MG63 (cell line): ENCODE measurements around the gene SLC4A2. TPM values are rescaled to one million over a fixed set of nuclear protein-coding genes. Genes with fewer than 3 reads are reported as not detected.

Experiments used
- DNase-seq: peaks from one replicate; pipeline ENCODE4 v3.0.0-alpha.2; 2020
- H3K27me3 ChIP-seq: fragments of 250-450 bp; sonication (Bioruptor Pico); 2 replicates; pipeline ENCODE4 v1.5.1; 2020; ENCODE audit warnings: mild to moderate bottlenecking, moderate library complexity
- H3K36me3 ChIP-seq: fragments of 250-450 bp; sonication (Bioruptor Pico); 2 replicates; pipeline ENCODE4 v1.5.1; 2020; ENCODE audit warnings: mild to moderate bottlenecking, moderate library complexity
- H3K4me3 ChIP-seq: fragments of 250-450 bp; sonication (Bioruptor Pico); 2 replicates; pipeline ENCODE4 v1.5.1; 2020; ENCODE audit warnings: mild to moderate bottlenecking, moderate library complexity
- H3K9me3 ChIP-seq: fragments of 250-450 bp; sonication (Bioruptor Pico); 2 replicates; pipeline ENCODE4 v1.5.1; 2020; ENCODE audit warnings: mild to moderate bottlenecking, moderate library complexity
- total RNA-seq: library from RNA; depleted of rRNA; stranded (reverse); fragments of >200 nt; shearing (Covaris generic); gene quantifications from 2 replicates; pipeline ENCODE4 v1.2.3, GENCODE V29; 2014; ENCODE audit warnings: low replicate concordance

The SLC4A2 gene
- total RNA-seq, 1 experiment from 2014 or later, result 81.5 TPM

- peak within 1 kb of the TSS; percentile 89 for H3K4me3 ChIP-seq
- H3K36me3 ChIP-seq, result peaks cover 11% of the 10 kb centered on the region
- no peaks in the 10 kb centered on the region for H3K9me3 ChIP-seq
- DNase-seq, result peak; percentile 87
- H3K27me3 ChIP-seq, result no peaks in the 10 kb centered on the region
Measured at GRCh38 chr7:151080522-151081169, 21.3 kb downstream of the SLC4A2 start, which contains the start of gene FASTK. Gene FASTK (minus strand): TSS chr7:151080809. CDS start chr7:151080766, 43 bp downstream.

- H3K9me3 ChIP-seq, result no peaks in the 10 kb centered on the region
- peak overlapping the region; percentile 89 for H3K4me3 ChIP-seq
- no peaks in the 10 kb centered on the region for H3K27me3 ChIP-seq
- peaks cover 11% of the 10 kb centered on the region for H3K36me3 ChIP-seq
- DNase-seq, result peak; percentile 53
Measured at GRCh38 chr7:151081170-151082101, 22.0 kb downstream of the SLC4A2 start.

- Histone ChIP-seq H3K27me3 (no peaks in the 10 kb centered on the region), H3K36me3 (peaks cover 11% of the 10 kb centered on the region), H3K4me3 (peak overlapping the region; percentile 89), H3K9me3 (no peaks in the 10 kb centered on the region)
- no peak for DNase-seq
Measured at GRCh38 chr7:151082141-151083070, 23.0 kb downstream of the SLC4A2 start.

GRCh38 chr7:151083071-151083823 is 23.9 kb downstream of the SLC4A2 start, which contains the start of gene TMUB1:
Gene TMUB1 (minus strand): TSS chr7:151083493. CDS start chr7:151082563, 930 bp downstream.
- Histone ChIP-seq H3K36me3 (peaks cover 11% of the 10 kb centered on the region), H3K4me3 (peak within 1 kb of the TSS; percentile 89), H3K9me3 (no peaks in the 10 kb centered on the region), H3K27me3 (no peaks in the 10 kb centered on the region)
- DNase-seq, result peak; percentile 70

- no peaks in the 10 kb centered on the region for H3K27me3 ChIP-seq
- DNase-seq, result no peak
Measured at GRCh38 chr7:151083824-151084160, 24.4 kb downstream of the SLC4A2 start.

GRCh38 chr7:151085329-151085690 is 25.9 kb downstream of the SLC4A2 start:
- Histone ChIP-seq H3K4me3 (peak overlapping the region; percentile 52), H3K36me3 (peaks cover 12% of the 10 kb centered on the region), H3K27me3 (no peaks in the 10 kb centered on the region), H3K9me3 (no peaks in the 10 kb centered on the region)
- DNase-seq, result no peak

More at GRCh38 chr7:151083824-151084160, 24.4 kb downstream of the SLC4A2 start:
- Histone ChIP-seq H3K9me3 (no peaks in the 10 kb centered on the region), H3K36me3 (peaks cover 12% of the 10 kb centered on the region), H3K4me3 (peak overlapping the region; percentile 89)

- DNase-seq, result peak; percentile 87
- H3K36me3 ChIP-seq, result peaks cover 9% of the 10 kb centered on the region
- H3K4me3 ChIP-seq, result peak within 1 kb of the TSS; percentile 73
- no peaks in the 10 kb centered on the region for H3K27me3 ChIP-seq
- no peaks in the 10 kb centered on the region for H3K9me3 ChIP-seq
Measured at GRCh38 chr7:151085691-151086620, 26.6 kb downstream of the SLC4A2 start, which contains the start of gene AGAP3. Gene AGAP3 (plus strand): TSS chr7:151086475. CDS start chr7:151086742, 267 bp downstream.

- DNase-seq, result peak; percentile 11
- peak overlapping the region; percentile 73 for H3K4me3 ChIP-seq
Measured at GRCh38 chr7:151086802-151087244, 27.4 kb downstream of the SLC4A2 start.

GRCh38 chr7:151087245-151088018 is 28.0 kb downstream of the SLC4A2 start:
- Histone ChIP-seq H3K4me3 (peak overlapping the region; percentile 73), H3K27me3 (no peaks in the 10 kb centered on the region), H3K9me3 (no peaks in the 10 kb centered on the region), H3K36me3 (peaks cover 8% of the 10 kb centered on the region)
- peak; percentile 43 for DNase-seq

More at GRCh38 chr7:151086802-151087244, 27.4 kb downstream of the SLC4A2 start:
- Histone ChIP-seq H3K36me3 (peaks cover 9% of the 10 kb centered on the region), H3K9me3 (no peaks in the 10 kb centered on the region), H3K27me3 (no peaks in the 10 kb centered on the region)

- no peak for DNase-seq
- Histone ChIP-seq H3K4me3 (peak overlapping the region; percentile 73), H3K27me3 (no peaks in the 10 kb centered on the region), H3K9me3 (no peaks in the 10 kb centered on the region), H3K36me3 (peaks cover 8% of the 10 kb centered on the region)
Measured at GRCh38 chr7:151088019-151088855, 28.8 kb downstream of the SLC4A2 start.

- no peaks in the 10 kb centered on the region for H3K27me3 ChIP-seq
- DNase-seq, result peak; percentile 48
- H3K9me3 ChIP-seq, result no peaks in the 10 kb centered on the region
- peak overlapping the region; percentile 73 for H3K4me3 ChIP-seq
- H3K36me3 ChIP-seq, result peaks cover 8% of the 10 kb centered on the region
Measured at GRCh38 chr7:151088856-151089699, 29.7 kb downstream of the SLC4A2 start.

- H3K4me3 ChIP-seq, result no peak overlapping the region
- no peak for DNase-seq
- H3K9me3 ChIP-seq, result no peaks in the 10 kb centered on the region
- no peaks in the 10 kb centered on the region for H3K27me3 ChIP-seq
- H3K36me3 ChIP-seq, result peaks cover 8% of the 10 kb centered on the region
Measured at GRCh38 chr7:151089893-151090730, 30.7 kb downstream of the SLC4A2 start.
